Nucleus accumbens (tissue), 56 donors: ENCODE measurements around the gene CUTA.

ENCODE experiments used
- DNase-seq, 56 donors: peaks; one replicate each; lab custom pipeline; 2025; lab: John Stamatoyannopoulos, UW

The CUTA gene

GRCh38 chr6:33440649-33441309 lies 22.9 kb upstream of the CUTA start:
- DNase-seq: no peak

- DNase-seq: peak in 11 of 56 donors; percentile 8 to 46 (median 30)
These were observed 22.2 kb upstream of the CUTA start for GRCh38 chr6:33439956-33440648.

GRCh38 chr6:33438978-33439594 lies 21.2 kb upstream of the CUTA start:
- DNase-seq: no peak

DNA sequence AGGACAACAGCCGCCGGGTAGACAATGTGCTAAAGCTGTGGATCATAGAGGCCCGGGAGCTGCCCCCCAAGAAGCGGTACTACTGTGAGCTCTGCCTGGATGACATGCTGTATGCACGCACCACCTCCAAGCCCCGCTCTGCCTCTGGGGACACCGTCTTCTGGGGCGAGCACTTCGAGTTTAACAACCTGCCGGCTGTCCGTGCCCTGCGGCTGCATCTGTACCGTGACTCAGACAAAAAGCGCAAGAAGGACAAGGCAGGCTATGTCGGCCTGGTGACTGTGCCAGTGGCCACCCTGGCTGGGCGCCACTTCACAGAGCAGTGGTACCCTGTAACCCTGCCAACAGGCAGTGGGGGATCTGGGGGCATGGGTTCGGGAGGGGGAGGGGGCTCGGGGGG lies 19.8 kb upstream of the CUTA start:
- no peak for DNase-seq

DNA sequence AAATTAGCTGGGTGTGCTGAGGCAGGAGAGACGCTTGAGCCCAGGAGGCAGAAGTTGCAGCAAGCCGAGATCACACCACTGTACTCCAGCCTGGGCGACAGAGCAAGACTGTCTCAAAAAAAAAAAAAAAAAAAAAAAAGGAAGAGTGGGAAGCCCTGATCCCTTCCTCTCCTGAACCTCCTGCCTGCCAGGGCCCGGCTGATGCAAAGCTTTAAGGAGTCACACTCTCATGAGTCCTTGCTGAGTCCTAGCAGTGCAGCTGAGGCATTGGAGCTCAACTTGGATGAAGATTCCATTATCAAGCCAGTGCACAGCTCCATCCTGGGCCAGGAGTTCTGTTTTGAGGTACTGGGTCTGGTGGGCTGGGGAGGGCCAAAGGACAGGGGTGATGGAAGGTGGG lies 17.1 kb upstream of the CUTA start:
- DNase-seq: no peak

DNA sequence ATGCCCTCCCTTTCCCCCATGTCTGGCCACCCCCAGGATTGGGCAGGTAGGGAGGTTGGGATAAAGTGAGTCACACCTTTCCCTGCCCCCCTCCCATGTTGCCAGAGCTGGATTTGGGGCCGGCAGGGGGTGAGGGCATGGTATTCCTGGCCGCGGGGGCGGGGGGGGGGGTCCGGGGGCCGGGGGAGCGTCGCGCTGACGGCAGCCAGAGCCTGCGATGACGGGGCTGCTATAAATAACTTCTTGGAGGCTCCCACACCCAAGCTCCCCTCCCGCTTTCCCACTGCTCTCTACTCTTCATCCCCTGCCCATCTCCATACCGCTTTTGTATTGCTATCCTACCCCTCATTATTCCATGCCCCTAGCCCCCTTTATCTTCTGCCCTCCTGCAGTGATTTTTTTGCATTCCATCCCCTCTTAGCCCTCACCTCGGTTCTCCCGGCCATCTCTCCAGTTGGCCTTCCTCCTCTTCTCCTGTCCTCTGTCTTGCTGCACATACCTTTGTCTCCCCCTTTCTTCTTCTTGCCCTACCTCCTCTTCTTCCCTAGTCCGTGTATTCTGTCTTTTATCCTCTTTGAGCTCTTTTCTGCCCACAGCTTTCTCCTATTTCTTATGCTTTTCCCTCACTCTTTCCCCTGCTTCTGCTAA lies 15.8 kb upstream of the CUTA start:
- DNase-seq: peak in 3 of 56 donors; percentile 5 to 24 (median 20)

GRCh38 chr6:33433001-33433543 lies 15.2 kb upstream of the CUTA start:
- no peak for DNase-seq

DNA sequence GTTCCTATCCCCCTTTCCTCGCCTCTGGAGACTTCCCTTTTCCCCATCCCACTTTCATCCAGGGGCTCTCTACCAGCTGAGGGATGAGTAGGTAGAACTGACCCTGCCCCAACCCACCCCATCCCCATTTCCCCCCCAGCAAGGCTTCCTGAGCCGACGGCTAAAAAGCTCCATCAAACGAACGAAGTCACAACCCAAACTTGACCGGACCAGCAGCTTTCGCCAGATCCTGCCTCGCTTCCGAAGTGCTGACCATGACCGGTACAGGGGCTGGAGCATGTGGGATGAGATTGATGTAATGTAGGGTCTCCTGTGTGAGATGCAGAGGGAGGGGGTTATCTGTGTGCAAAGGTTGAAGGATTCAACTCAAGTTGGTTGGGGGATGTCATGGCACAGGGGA lies 14.6 kb upstream of the CUTA start:
- no peak for DNase-seq

- DNase-seq: peak in 1 of 56 donors; percentile 20
These were observed 14.1 kb upstream of the CUTA start for GRCh38 chr6:33431880-33432541.

- peak in 53 of 56 donors; percentile 27 to 93 (median 78) for DNase-seq
These were observed 13.3 kb upstream of the CUTA start for GRCh38 chr6:33430991-33431879.

GRCh38 chr6:33430334-33430733 lies 12.4 kb upstream of the CUTA start:
- no peak for DNase-seq

- DNase-seq: no peak
These were observed 11.8 kb upstream of the CUTA start for GRCh38 chr6:33429750-33430052.

- DNase-seq: peak in 3 of 56 donors; percentile 11 to 16 (median 11)
These were observed 11.3 kb upstream of the CUTA start for GRCh38 chr6:33428966-33429749.

DNA sequence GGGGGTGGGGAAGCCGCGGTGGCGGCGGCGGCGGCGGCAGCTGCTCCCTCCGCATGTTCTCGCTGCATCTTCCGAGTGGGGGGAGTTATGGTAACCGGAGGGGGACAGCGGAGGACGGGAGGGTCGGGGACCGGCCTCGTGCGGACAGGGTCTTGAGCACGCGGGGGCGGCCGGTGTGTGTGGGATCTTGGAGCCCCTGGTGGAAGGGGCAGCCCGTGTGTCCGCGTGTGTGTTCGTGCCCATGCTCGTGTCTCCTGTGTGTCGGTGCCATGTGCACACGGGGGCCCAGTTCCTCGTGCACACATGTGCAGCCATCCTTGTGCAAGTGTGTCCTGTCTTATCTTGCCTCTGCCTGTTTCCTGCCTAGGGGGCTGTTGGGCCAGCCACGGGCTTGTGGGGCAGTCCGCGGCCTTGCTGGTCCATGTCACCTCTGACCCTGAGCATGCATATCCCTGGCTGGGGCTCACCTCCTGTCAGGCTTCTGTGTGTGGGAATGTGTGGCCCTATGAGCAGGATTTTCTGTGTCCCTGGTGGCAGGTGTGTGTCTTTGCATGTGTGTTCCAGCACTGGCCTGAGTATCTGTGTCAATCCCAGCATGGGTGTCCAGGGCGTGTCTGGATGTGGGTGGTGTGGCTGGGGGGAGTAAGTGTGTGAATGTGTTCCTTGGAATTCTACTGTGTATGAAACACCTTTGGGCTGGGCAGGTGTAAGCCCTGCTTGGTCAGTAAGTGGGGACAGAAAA lies 10.5 kb upstream of the CUTA start:
- peak in 10 of 56 donors; percentile 9 to 51 (median 36) for DNase-seq

GRCh38 chr6:33427585-33428223 lies 9.8 kb upstream of the CUTA start:
- peak in 41 of 56 donors; percentile 15 to 73 (median 42) for DNase-seq

GRCh38 chr6:33426590-33427511 lies 8.9 kb upstream of the CUTA start:
- DNase-seq: peak in 17 of 56 donors; percentile 8 to 55 (median 38)
